H9 (cell line): ENCODE results near the gene CNNM2. TPM values are rescaled to one million over a fixed set of nuclear protein-coding genes. Genes with fewer than 3 reads are reported as not detected.

Experiments
- DNase-seq: peaks from one replicate; pipeline ENCODE4 v3.0.0-alpha.2; 2017
- H2AFZ ChIP-seq: one replicate; pipeline ENCODE4 v1.6.1; 2013; ENCODE audit warnings: mild to moderate bottlenecking, low read length, control low read depth, moderate library complexity
- H2AK5ac ChIP-seq: 2 replicates; pipeline ENCODE4 v1.6.1; 2013; ENCODE audit warnings: low read length, control low read depth, mixed read lengths; ENCODE audit not compliant: insufficient read length
- H2BK120ac ChIP-seq: one replicate; pipeline ENCODE4 v1.6.1; 2013; ENCODE audit warnings: low read depth, mild to moderate bottlenecking, low read length, control low read depth, inconsistent platforms; ENCODE audit not compliant: poor library complexity, severe bottlenecking
- H2BK12ac ChIP-seq: 2 replicates; pipeline ENCODE4 v1.6.1; 2013; ENCODE audit warnings: low read length, control low read depth, mixed read lengths, low read depth; ENCODE audit not compliant: insufficient read length
- H2BK15ac ChIP-seq: 2 replicates; pipeline ENCODE4 v1.6.1; 2013; ENCODE audit warnings: low read depth, low read length, control low read depth
- H2BK20ac ChIP-seq: one replicate; pipeline ENCODE4 v1.6.1; 2013; ENCODE audit warnings: low read depth, mild to moderate bottlenecking, low read length, control low read depth, inconsistent platforms; ENCODE audit not compliant: poor library complexity, severe bottlenecking
- H2BK5ac ChIP-seq: 2 replicates; pipeline ENCODE4 v1.6.1; 2013; ENCODE audit warnings: low read length, control low read depth, mixed read lengths; ENCODE audit not compliant: insufficient read length
- H3K14ac ChIP-seq: 2 replicates; pipeline ENCODE4 v1.6.1; 2013; ENCODE audit warnings: low read length, control low read depth; ENCODE audit not compliant: insufficient read depth
- H3K18ac ChIP-seq: 2 replicates; pipeline ENCODE4 v1.6.1; 2013; ENCODE audit warnings: low read depth, mild to moderate bottlenecking, mixed read lengths, low read length, control low read depth; ENCODE audit not compliant: insufficient read length
- H3K23ac ChIP-seq: 2 replicates; pipeline ENCODE4 v1.6.1; 2013; ENCODE audit warnings: low read length, control low read depth, mixed read lengths, low read depth; ENCODE audit not compliant: insufficient read length
- H3K23me2 ChIP-seq: 2 replicates; pipeline ENCODE4 v1.6.1; 2013; ENCODE audit warnings: low read depth, mild to moderate bottlenecking, mixed read lengths, low read length, control low read depth; ENCODE audit not compliant: insufficient read length, poor library complexity, severe bottlenecking
- H3K27ac ChIP-seq: 2 replicates; pipeline ENCODE4 v1.5.1; 2013; ENCODE audit warnings: low read length, control low read depth, mixed read lengths, low read depth; ENCODE audit not compliant: insufficient read length
- H3K27me3 ChIP-seq: 2 replicates; pipeline ENCODE4 v1.6.1; 2013; ENCODE audit warnings: low read length, control low read depth, inconsistent platforms; ENCODE audit not compliant: insufficient read depth
- H3K4ac ChIP-seq: 2 replicates; pipeline ENCODE4 v1.6.1; 2013; ENCODE audit warnings: low read depth, mild to moderate bottlenecking, control low read depth, inconsistent platforms, low read length, moderate library complexity
- H3K4me1 ChIP-seq: 2 replicates; pipeline ENCODE4 v1.6.1; 2013; ENCODE audit warnings: low read length, control low read depth, inconsistent platforms; ENCODE audit not compliant: insufficient read depth
- H3K4me2 ChIP-seq: 2 replicates; pipeline ENCODE4 v1.6.1; 2013; ENCODE audit warnings: low read length, control low read depth, mixed read lengths; ENCODE audit not compliant: insufficient read length, insufficient read depth
- H3K56ac ChIP-seq: 2 replicates; pipeline ENCODE4 v1.6.1; 2013; ENCODE audit warnings: low read depth, mild to moderate bottlenecking, mixed read lengths, low read length, control low read depth; ENCODE audit not compliant: insufficient read length
- H3K79me1 ChIP-seq: 2 replicates; pipeline ENCODE4 v1.6.1; 2013; ENCODE audit warnings: low read depth, mild to moderate bottlenecking, moderate library complexity, low read length, control low read depth, inconsistent platforms; ENCODE audit not compliant: insufficient read depth, poor library complexity, severe bottlenecking
- H3K79me2 ChIP-seq: 2 replicates; pipeline ENCODE4 v1.6.1; 2013; ENCODE audit warnings: low read length, control low read depth, inconsistent platforms; ENCODE audit not compliant: insufficient read depth
- H3K9ac ChIP-seq: 2 replicates; pipeline ENCODE4 v1.6.1; 2013; ENCODE audit warnings: low read length, control low read depth, mixed read lengths; ENCODE audit not compliant: insufficient read length; ENCODE audit errors: extremely low read depth
- H3K9me3 ChIP-seq: one replicate; pipeline ENCODE4 v1.6.1; 2013; ENCODE audit warnings: low read depth, low read length, inconsistent platforms; ENCODE audit not compliant: control insufficient read depth
- H3T11ph ChIP-seq: one replicate; pipeline ENCODE4 v1.6.1; 2013; ENCODE audit warnings: mild to moderate bottlenecking, low read length, control low read depth, inconsistent platforms
- H4K20me1 ChIP-seq: one replicate; pipeline ENCODE4 v1.6.1; 2013; ENCODE audit not compliant: control insufficient read depth, insufficient read length, insufficient read depth
- H4K5ac ChIP-seq: 2 replicates; pipeline ENCODE4 v1.6.1; 2013; ENCODE audit warnings: low read depth, mild to moderate bottlenecking, mixed read lengths, low read length, control low read depth; ENCODE audit not compliant: insufficient read length
- H4K8ac ChIP-seq: replicated peaks from 2 replicates; pipeline ENCODE4 v1.6.1; 2013; ENCODE audit warnings: low read length, control low read depth, mixed read lengths, low read depth; ENCODE audit not compliant: insufficient read length
- H4K91ac ChIP-seq: 2 replicates; pipeline ENCODE4 v1.6.1; 2013; ENCODE audit warnings: low read depth, mild to moderate bottlenecking, moderate library complexity, mixed read lengths, low read length, control low read depth; ENCODE audit not compliant: insufficient read length
- H3K27ac Mint-ChIP-seq, 3 experiments: 2 replicates in 2 of 3; 3 replicates in 1 of 3; pipeline ENCODE4 v1.8.0; 2020 to 2021; ENCODE audit warnings: mixed read lengths in 3 of 3, mild to moderate bottlenecking in 1 of 3, moderate library complexity in 1 of 3
- H3K27me3 Mint-ChIP-seq: 2 replicates; pipeline ENCODE4 v1.8.0; 2021; ENCODE audit warnings: low read depth, mild to moderate bottlenecking, moderate library complexity, mixed read lengths
- H3K36me3 Mint-ChIP-seq, 3 experiments: 2 replicates in 2 of 3; 3 replicates in 1 of 3; pipeline ENCODE4 v1.8.0; 2020 to 2021; ENCODE audit warnings: low read depth in 3 of 3, mixed read lengths in 3 of 3; ENCODE audit not compliant: insufficient read depth in 1 of 3
- H3K4me1 Mint-ChIP-seq, 2 experiments: 2 replicates each; pipeline ENCODE4 v1.8.0; 2020; ENCODE audit warnings: mixed read lengths in 2 of 2
- H3K4me3 Mint-ChIP-seq, 2 experiments: 2 replicates in 1 of 2; 3 replicates in 1 of 2; pipeline ENCODE4 v1.8.0; 2020 to 2021; ENCODE audit warnings: mild to moderate bottlenecking in 2 of 2, mixed read lengths in 2 of 2, moderate library complexity in 1 of 2
- H3K9me3 Mint-ChIP-seq, 2 experiments: 2 replicates in 1 of 2; 3 replicates in 1 of 2; pipeline ENCODE4 v1.8.0; 2020; ENCODE audit warnings: mild to moderate bottlenecking in 2 of 2, mixed read lengths in 2 of 2, moderate library complexity in 1 of 2
- CTCF ChIP-seq: fragments of 200-600 bp; sonication (generic); conservative IDR thresholded peaks from 3 replicates; pipeline ENCODE4 v1.8.0; 2021; ENCODE audit warnings: antibody characterized with exemption, mild to moderate bottlenecking
- total RNA-seq: library from RNA; stranded (reverse); gene quantifications from 2 replicates; pipeline ENCODE4 v1.2.1, GENCODE V29; 2021

CNNM2 gene
- total RNA-seq, 1 experiment from 2014 or later = 17.5 TPM

GRCh38 chr10:103110407-103110806, 192.3 kb downstream of the CNNM2 start:
- H2AK5ac ChIP-seq = no peak overlapping the region
- no peak overlapping the region for H2AFZ ChIP-seq
- DNase-seq = no peak
- no peaks in the 10 kb centered on the region for H3K79me1 ChIP-seq
- no peak overlapping the region for H2BK120ac ChIP-seq
- H3K23ac ChIP-seq = no peak overlapping the region
- H3K4ac ChIP-seq = no peak overlapping the region
- no peak overlapping the region for H3K14ac ChIP-seq
- no peak overlapping the region for H4K8ac ChIP-seq
- no peaks in the 10 kb centered on the region for H3K79me2 ChIP-seq
- H4K5ac ChIP-seq = no peak overlapping the region
- no peaks in the 10 kb centered on the region for H4K20me1 ChIP-seq
- H3K4me2 ChIP-seq = no peak overlapping the region
- H3K4me1 ChIP-seq = no peaks in the 10 kb centered on the region
- H3K23me2 ChIP-seq = no peaks in the 10 kb centered on the region
- H3K27me3 ChIP-seq = no peaks in the 10 kb centered on the region
- no peak overlapping the region for H2BK15ac ChIP-seq
- H3K36me3 Mint-ChIP-seq = peaks cover 0 to 5% (median 0%) of the 10 kb centered on the region in 3 experiments; a peak in 4 of 7 replicates
- no peak overlapping the region for H3K9ac ChIP-seq
- H2BK5ac ChIP-seq = no peak overlapping the region
- H3T11ph ChIP-seq = no peak overlapping the region
- H2BK20ac ChIP-seq = no peak overlapping the region
- peaks cover 20 to 29% of the 10 kb centered on the region in 2 experiments for H3K4me1 Mint-ChIP-seq
- TF ChIP-seq CTCF = no peak
- H2BK12ac ChIP-seq = no peak overlapping the region
- H3K56ac ChIP-seq = no peak overlapping the region
- no peak overlapping the region for H3K18ac ChIP-seq
- no peak overlapping the region for H3K27ac Mint-ChIP-seq
- no peaks in the 10 kb centered on the region for H3K27me3 Mint-ChIP-seq
- no peak overlapping the region for H3K27ac ChIP-seq
- H3K9me3 ChIP-seq = no peaks in the 10 kb centered on the region
- no peak overlapping the region for H4K91ac ChIP-seq
- no peak overlapping the region for H3K4me3 Mint-ChIP-seq
- H3K9me3 Mint-ChIP-seq = peaks cover 0 to 3% of the 10 kb centered on the region in 2 experiments; a peak in 2 of 5 replicates
